Endothelial cell of umbilical vein (primary cell): ENCODE results near the gene PDE8B. TPM values are rescaled to one million over a fixed set of nuclear protein-coding genes. Genes with fewer than 3 reads are reported as not detected.

Experiments used
- BruUV-seq: library from RNA; stranded (reverse); fragments of 400-500 nt; replicated peaks from 2 replicates; lab custom pipeline; 2021; lab: Mats Ljungman, UMichigan
- CTCF ChIA-PET: fragments of 300-600, 350-600 bp; sonication (Branson Sonifier 250); formaldehyde crosslinking; loops from one replicate; lab custom pipeline; 2021; ENCODE audit warnings: antibody characterized with exemption, inconsistent platforms; lab: Charles Lee
- POLR2A ChIA-PET: fragments of 300-600, 350-600 bp; sonication (Branson Sonifier 250); formaldehyde crosslinking; loops from one replicate; lab custom pipeline; 2021; ENCODE audit warnings: antibody characterized with exemption, inconsistent platforms; lab: Charles Lee
- DNase-seq: peaks from one replicate; pipeline ENCODE4 v3.0.0-alpha.2; 2011; ENCODE audit warnings: low read depth, low spot score
- FAIRE-seq: peaks from 2 replicates; lab custom pipeline; 2011; peaks lifted over from hg19 to GRCh38; lab: Jason Lieb, UNC
- H2AFZ ChIP-seq: 2 replicates; pipeline ENCODE4 v1.6.0; 2012; ENCODE audit warnings: low read depth, low read length, control low read depth, inconsistent platforms
- H3K27ac ChIP-seq: 2 replicates; pipeline ENCODE4 v1.5.1; 2011; ENCODE audit warnings: low read depth, mild to moderate bottlenecking, control low read depth, low read length, moderate library complexity; ENCODE audit not compliant: insufficient read depth
- H3K27me3 ChIP-seq, 2 experiments: 2 replicates each; pipeline versions ENCODE4 v1.6.0 to v1.6.1; 2011; ENCODE audit warnings: low read length in 2 of 2, mixed read lengths in 1 of 2; ENCODE audit not compliant: control insufficient read depth in 2 of 2, insufficient read depth in 2 of 2
- H3K36me3 ChIP-seq, 2 experiments: 2 replicates in 1 of 2; 3 replicates in 1 of 2; pipeline ENCODE4 v1.5.1; 2011; ENCODE audit warnings: low read length in 2 of 2, mild to moderate bottlenecking in 1 of 2, moderate library complexity in 1 of 2; ENCODE audit not compliant: control insufficient read depth in 2 of 2, insufficient read depth in 2 of 2; ENCODE audit errors: extremely low read depth in 1 of 2
- H3K4me1 ChIP-seq: 3 replicates; pipeline ENCODE4 v1.5.1; 2011; ENCODE audit warnings: mild to moderate bottlenecking, low read length; ENCODE audit not compliant: control insufficient read depth, insufficient read depth; ENCODE audit errors: extremely low read depth
- H3K4me2 ChIP-seq: 2 replicates; pipeline ENCODE4 v1.6.1; 2011; ENCODE audit warnings: low read length, control low read depth, mixed read lengths; ENCODE audit not compliant: insufficient read depth
- H3K4me3 ChIP-seq, 3 experiments: fragments of 200-600 bp in 1 of 3; sonication (generic), shearing (Covaris generic) in 1 of 3; replicated peaks in 1 of 3; 2 replicates each; pipeline ENCODE4 v1.5.1; 2011 to 2016; ENCODE audit warnings: control low read depth in 3 of 3, low read length in 3 of 3, mild to moderate bottlenecking in 2 of 3, inconsistent platforms in 1 of 3, low read depth in 1 of 3, moderate library complexity in 1 of 3; ENCODE audit not compliant: insufficient read depth in 1 of 3
- H3K79me2 ChIP-seq: 2 replicates; pipeline ENCODE4 v1.6.0; 2012; ENCODE audit warnings: low read length, inconsistent platforms; ENCODE audit not compliant: control insufficient read depth, insufficient read depth
- H3K9ac ChIP-seq: replicated peaks from 2 replicates; pipeline ENCODE3; 2011; ENCODE audit warnings: low read length, control low read depth; ENCODE audit not compliant: insufficient read depth; ENCODE audit errors: extremely low read depth
- H3K9me1 ChIP-seq: replicated peaks from 3 replicates; pipeline ENCODE4 v1.6.0; 2011; ENCODE audit warnings: mild to moderate bottlenecking, low read length; ENCODE audit not compliant: control insufficient read depth, insufficient read depth; ENCODE audit errors: extremely low read depth
- H3K9me3 ChIP-seq: replicated peaks from 2 replicates; pipeline ENCODE4 v1.5.1; 2012; ENCODE audit warnings: low read length, inconsistent platforms; ENCODE audit not compliant: control insufficient read depth, insufficient read depth
- H4K20me1 ChIP-seq: replicated peaks from 2 replicates; pipeline ENCODE3; 2011; ENCODE audit warnings: mild to moderate bottlenecking, low read length; ENCODE audit not compliant: control insufficient read depth, insufficient read depth; ENCODE audit errors: extremely low read depth
- CTCF ChIP-seq, 2 donors: IDR thresholded peaks; 1 replicate in 1 of 2; 2 replicates in 1 of 2; pipeline ENCODE4 v1.5.1; 2011; ENCODE audit warnings: low read length in 2 of 2, mild to moderate bottlenecking in 2 of 2, moderate library complexity in 2 of 2, control low read depth in 1 of 2, inconsistent platforms in 1 of 2, low read depth in 1 of 2; ENCODE audit not compliant: insufficient read depth in 1 of 2; ENCODE audit errors: extremely low read depth in 1 of 2
- EZH2 ChIP-seq: IDR thresholded peaks from 2 replicates; pipeline ENCODE4 v1.6.1; 2012; ENCODE audit warnings: borderline replicate concordance, low read depth, mild to moderate bottlenecking, moderate library complexity, low read length, inconsistent platforms; ENCODE audit not compliant: severe bottlenecking
- FOS ChIP-seq: IDR thresholded peaks from 2 replicates; pipeline ENCODE4 v1.6.1; 2011; ENCODE audit warnings: mild to moderate bottlenecking, low read length, moderate library complexity, borderline replicate concordance; ENCODE audit not compliant: insufficient read depth
- GATA2 ChIP-seq: IDR thresholded peaks from 2 replicates; pipeline ENCODE4 v1.7.0; 2011; ENCODE audit warnings: low read depth, mild to moderate bottlenecking, moderate library complexity, mixed read lengths, low read length; ENCODE audit not compliant: insufficient read length, insufficient read depth
- JUN ChIP-seq: IDR thresholded peaks from 2 replicates; pipeline ENCODE4 v1.6.1; 2011; ENCODE audit warnings: borderline replicate concordance, low read depth; ENCODE audit not compliant: insufficient read length, insufficient read depth
- MAX ChIP-seq: IDR thresholded peaks from 2 replicates; pipeline ENCODE4 v1.6.1; 2011; ENCODE audit not compliant: insufficient read depth, insufficient read length
- MYC ChIP-seq: IDR thresholded peaks from one replicate; pipeline ENCODE4 v1.6.1; 2011; ENCODE audit warnings: mild to moderate bottlenecking, low read depth, low read length
- POLR2A ChIP-seq: IDR thresholded peaks from 2 replicates; pipeline ENCODE4 v1.6.1; 2012; ENCODE audit warnings: low read depth, mild to moderate bottlenecking, control low read depth, low read length
- POLR2AphosphoS5 ChIP-seq: IDR thresholded peaks from 2 replicates; pipeline ENCODE4 v1.6.1; 2012; ENCODE audit warnings: low read depth, mild to moderate bottlenecking, control low read depth, low read length, moderate library complexity; ENCODE audit not compliant: insufficient read depth
- dilution Hi-C: fragments of 300-500 bp; cut with MboI; formaldehyde crosslinking; loops from one replicate; pipeline ENCODE4 v1.15.0; 2019; ENCODE audit warnings: low sequenced_read_pairs; ENCODE audit not compliant: extremely low pct_ligation_motif_present
- intact Hi-C: fragments of 100-400 bp; cut with micrococcal nuclease; formaldehyde crosslinking; loops from one replicate; pipeline ENCODE4 v1.10.0; 2022
- polyA plus RNA-seq, 4 experiments: library from polyadenylated mRNA; depleted of rRNA in 3 of 4; stranded (reverse) in 3 of 4; unstranded in 1 of 4; fragments of >200 nt; gene quantifications; 2 replicates each; pipeline versions ENCODE4 v1.2.1 to v1.2.3, GENCODE V29; 2011 to 2012; ENCODE audit warnings: missing spikeins in 1 of 4
- total RNA-seq: library from RNA; stranded (reverse); gene quantifications from 2 replicates; pipeline ENCODE4 v1.2.3, GENCODE V29; 2021

PDE8B gene
- total and polyA plus RNA-seq, 2 donors (not counting 3 experiments of a cell fraction or from before 2014, with no cell fraction given): not detected

GRCh38 chr5:77437194-77437593 is 226.7 kb downstream of the PDE8B start:
- H3K4me1 ChIP-seq: no peaks in the 10 kb centered on the region
- FAIRE-seq: no peak
- TF ChIP-seq EZH2 (no peak), FOS (no peak), MYC (no peak), POLR2A (no peak), MAX (no peak), POLR2AphosphoS5 (no peak), JUN (no peak), GATA2 (no peak), CTCF (IDR thresholded peaks at IDR 0.05; ENCODE audit: extremely low read depth in 1 of 2, insufficient read depth in 1 of 2, low read depth in 1 of 2, low read length in 2 of 2) (no peak)
- no peak overlapping the region for H3K4me2 ChIP-seq
- intact Hi-C loops (no loop called here), dilution Hi-C loops (no loop called here)
- no peak overlapping the region for H2AFZ ChIP-seq
- no peaks in the 10 kb centered on the region for H3K79me2 ChIP-seq
- H3K9ac ChIP-seq: no peak overlapping the region
- BruUV-seq: no TSS peak
- CTCF ChIA-PET: interaction anchor here (0.8 to 1.7 kb wide), 4 partner anchors 10 to 308 kb away, joined by 3 to 5 read pairs (median 3); partner anchors contain the start of gene WDR41
- no peaks in the 10 kb centered on the region for H3K27me3 ChIP-seq
- H3K9me1 ChIP-seq: no peaks in the 10 kb centered on the region
- no peaks in the 10 kb centered on the region for H3K36me3 ChIP-seq
- no peaks in the 10 kb centered on the region for H3K9me3 ChIP-seq
- POLR2A ChIA-PET: interaction anchor here (1.2 kb wide), 1 partner anchor 10 kb away, joined by 4 read pairs; no protein-coding TSS in a partner anchor
- DNase-seq: no peak
- H4K20me1 ChIP-seq: no peaks in the 10 kb centered on the region
- H3K27ac ChIP-seq: no peak overlapping the region
- H3K4me3 ChIP-seq: no peak overlapping the region
